T-helper 1 cell (primary cell): ENCODE data around the gene TPBGL.

Experiments
- DNase-seq, 5 donors: peaks; one replicate each; pipeline ENCODE4 v3.0.0-alpha.2; 2012 to 2020

TPBGL gene

DNA sequence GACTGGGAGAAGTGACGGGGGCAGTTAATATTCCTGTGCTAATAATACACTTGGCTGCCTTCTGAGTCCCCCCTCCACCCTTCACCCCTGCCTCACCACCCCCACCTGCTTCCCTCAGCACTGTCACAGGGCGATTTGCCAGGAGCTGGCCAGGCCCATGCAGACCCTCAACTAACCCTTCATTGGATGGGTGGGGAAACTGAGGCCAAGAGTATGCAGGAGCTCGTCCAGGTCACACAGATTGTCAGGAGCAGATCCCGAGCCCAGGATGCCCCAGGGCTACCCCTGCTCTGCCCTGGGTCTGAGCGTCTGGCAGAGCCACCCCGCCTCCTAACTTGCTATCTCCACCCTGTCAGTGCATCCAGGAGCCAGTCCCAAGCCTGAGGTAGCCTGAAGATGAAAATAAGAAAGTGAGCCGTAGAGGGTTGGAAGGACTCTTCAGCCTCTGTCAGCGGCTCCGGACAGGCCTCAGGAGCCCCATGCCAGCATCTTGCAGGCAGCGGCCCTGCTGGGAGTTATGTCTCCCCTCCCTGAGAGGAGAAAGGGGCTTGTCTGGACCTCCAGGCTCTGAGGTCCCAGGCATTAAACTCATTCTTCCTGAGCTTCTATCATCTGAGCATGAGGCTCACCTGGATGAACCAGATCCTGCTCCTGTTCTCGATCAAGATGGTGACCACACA lies 6.2 kb downstream of the TPBGL start:
- DNase-seq, result peak in 1 of 5 donors; percentile 2

GRCh38 chr11:75248924-75249256 lies 8.3 kb downstream of the TPBGL start:
- no peak for DNase-seq

DNA sequence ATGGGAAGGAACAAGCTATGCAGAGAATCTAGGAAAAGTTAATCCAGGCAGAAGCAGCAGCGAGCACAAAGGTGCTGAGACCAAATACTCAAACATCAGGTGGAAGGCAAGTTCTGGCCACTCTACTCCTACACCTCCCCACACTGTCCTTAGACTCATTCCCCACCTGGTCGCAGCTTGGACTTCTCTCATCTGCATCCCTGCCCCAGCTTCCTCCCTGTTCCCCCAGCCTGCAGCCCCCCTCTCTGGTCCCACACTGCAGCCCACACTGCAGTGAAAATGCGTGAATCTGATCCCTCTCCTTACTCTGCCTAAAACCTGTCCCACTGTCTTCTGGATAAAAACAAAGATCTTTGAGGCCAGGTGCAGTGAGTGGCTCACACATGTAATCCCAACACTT lies 9.1 kb downstream of the TPBGL start:
- peak in 1 of 5 donors; percentile 1 for DNase-seq

DNA sequence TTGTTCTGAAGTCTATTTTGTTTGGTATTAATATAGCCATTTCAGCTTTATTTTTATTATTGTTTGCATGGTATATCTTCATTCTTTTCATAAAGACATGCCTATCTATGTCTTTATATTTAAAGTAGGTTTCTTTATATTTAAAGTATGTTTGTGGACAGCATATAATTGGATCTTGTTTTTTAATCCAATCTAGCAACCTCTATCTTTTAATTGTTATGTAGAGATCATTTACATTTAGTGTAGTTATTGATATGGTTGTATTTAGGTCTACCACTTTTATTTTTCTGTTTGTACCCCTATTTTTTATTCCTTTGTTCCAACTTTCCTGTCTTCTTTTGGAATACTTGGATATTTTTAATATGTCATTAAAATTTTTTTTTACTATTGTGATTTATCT lies 13.8 kb downstream of the TPBGL start:
- DNase-seq, result no peak

DNA sequence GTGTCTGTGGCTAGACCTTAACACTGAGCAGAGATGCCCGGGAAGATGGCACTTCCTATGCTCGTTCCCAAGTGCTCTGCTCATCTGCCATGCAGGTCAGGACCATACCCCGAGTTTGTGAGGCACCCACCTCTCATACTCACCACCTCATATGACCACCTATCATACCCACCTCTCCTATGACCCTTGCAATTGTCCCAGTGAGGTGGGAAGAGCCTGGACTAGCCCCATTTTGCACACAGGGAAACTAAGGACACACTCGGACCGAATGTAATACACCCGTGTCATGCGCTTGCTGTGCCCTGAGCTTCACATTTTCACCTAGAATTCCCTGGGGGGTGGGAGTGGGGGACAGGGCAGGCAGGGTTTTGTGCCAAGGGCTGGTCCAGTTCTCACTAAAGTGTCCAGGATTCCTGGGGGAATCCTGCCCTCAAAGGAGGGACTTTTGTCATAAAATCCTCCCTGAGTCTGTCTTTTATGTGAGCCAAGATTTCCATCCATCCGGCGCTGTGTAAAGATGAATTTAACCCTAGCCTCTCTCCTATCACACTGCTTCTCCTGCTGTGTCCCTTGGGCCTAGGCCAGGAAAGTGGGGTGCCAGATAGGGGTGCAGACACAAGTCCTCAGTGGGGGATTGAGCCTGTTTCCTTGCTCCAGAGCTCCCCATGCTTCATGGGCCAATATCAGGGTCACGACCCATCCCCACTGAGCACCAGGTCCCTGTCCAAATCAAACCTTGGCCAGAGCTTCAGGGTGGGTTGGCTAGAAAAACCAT lies 20.0 kb downstream of the TPBGL start:
- no peak for DNase-seq

DNA sequence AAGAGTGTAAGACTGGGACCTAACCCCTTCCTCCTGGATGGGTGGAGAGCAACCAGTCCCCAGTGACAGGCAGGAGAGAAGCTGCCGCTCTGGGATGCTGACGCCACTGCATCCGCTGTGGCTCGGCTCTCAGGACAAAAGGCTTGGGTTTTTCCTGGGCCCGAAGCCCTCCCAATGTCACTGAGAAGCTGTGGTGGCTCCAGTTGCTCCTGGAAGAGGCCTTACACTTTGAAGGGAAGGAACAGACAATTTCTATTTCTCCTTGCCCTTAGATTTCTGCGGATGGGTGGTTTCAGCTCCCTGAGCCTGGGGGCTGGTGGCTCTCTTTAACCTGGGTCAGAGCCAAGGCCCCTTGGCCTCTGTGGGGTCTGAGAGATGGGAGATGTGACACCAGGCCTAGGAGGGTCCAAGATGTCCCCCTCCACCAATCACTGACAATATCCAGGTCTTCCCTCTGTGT lies 21.4 kb downstream of the TPBGL start:
- DNase-seq, result no peak

DNA sequence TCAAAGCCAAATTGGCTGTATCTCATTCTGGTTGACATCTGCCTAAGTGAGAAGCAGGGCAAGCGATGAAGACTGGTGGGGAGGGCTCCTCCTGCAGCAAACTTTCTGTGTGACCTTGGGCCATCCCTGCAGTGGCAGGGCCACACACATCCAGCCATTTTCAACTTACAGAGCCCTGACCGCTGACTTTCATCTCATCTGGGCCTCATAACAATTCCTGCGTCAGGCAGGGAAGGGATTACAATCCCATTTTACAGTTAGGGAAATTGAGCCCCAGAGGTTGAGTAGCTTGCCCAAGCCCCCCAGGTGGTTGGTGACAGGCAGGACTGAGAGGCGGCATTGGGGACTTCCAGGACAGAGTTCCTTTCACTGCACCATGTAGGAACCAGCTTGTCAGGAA lies 21.9 kb downstream of the TPBGL start:
- DNase-seq, result no peak

GRCh38 chr11:75262961-75263852 lies 22.6 kb downstream of the TPBGL start:
- DNase-seq, result no peak

GRCh38 chr11:75263944-75264349 lies 23.4 kb downstream of the TPBGL start:
- peak in 1 of 5 donors; percentile 36 for DNase-seq

- DNase-seq, result no peak
These were observed 23.8 kb downstream of the TPBGL start for GRCh38 chr11:75264356-75264755.

GRCh38 chr11:75264971-75265370 lies 24.4 kb downstream of the TPBGL start:
- DNase-seq, result no peak

DNA sequence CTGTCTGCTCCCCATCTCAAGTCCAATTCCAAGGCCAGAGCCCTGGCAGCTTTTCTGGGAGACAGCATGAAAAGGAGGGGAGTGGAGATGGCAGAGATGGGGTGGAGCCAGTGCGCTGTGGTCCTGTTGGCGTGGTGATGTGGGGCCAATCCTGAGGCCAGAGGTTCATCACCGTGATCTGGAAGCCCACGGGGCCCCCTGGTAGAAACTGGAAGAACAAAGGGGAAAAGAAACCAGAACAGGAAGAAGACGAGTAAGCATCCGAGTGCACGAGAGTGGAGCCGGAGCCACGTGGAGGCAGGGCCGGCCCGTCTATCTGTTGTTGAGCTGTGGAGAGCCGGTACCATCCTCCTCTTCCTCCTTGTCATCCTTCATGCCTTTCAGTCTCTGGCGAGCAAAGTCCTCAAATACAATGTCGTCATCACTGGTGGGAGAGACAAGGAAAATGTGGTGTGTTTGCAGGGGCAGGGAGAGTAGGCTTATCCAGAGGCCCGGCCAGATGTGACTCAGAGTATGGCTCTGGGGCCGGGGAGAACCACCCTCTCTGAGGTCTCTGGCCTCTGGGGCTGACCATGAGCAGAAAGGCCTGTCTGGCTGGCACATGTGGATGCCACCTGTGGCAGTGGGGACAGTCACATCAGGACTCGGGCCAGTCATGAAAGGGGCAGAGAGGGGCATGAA lies 25.4 kb downstream of the TPBGL start:
- no peak for DNase-seq

GRCh38 chr11:75267171-75267970 lies 26.8 kb downstream of the TPBGL start:
- no peak for DNase-seq

- no peak for DNase-seq
These were observed 28.2 kb downstream of the TPBGL start for GRCh38 chr11:75268626-75269366.

DNA sequence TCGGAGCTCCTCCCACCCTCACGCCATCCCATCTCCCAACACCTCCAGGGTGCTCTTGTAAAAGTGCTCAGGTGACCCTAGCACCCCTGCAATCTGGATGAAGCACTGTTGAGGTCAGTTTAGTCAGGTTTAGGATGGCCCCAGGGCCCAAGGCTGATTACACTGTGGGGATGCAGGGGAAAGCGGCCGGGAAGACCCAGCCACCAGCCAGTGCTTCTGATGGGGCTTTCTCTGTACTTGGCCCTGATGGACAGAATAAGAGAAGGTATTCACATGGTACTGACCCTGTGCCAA lies 28.7 kb downstream of the TPBGL start:
- no peak for DNase-seq

- no peak for DNase-seq
These were observed 29.3 kb downstream of the TPBGL start for GRCh38 chr11:75269896-75270295.

- peak in 2 of 5 donors; percentile 15 to 37 for DNase-seq
These were observed 30.4 kb downstream of the TPBGL start for GRCh38 chr11:75270896-75271418.

DNA sequence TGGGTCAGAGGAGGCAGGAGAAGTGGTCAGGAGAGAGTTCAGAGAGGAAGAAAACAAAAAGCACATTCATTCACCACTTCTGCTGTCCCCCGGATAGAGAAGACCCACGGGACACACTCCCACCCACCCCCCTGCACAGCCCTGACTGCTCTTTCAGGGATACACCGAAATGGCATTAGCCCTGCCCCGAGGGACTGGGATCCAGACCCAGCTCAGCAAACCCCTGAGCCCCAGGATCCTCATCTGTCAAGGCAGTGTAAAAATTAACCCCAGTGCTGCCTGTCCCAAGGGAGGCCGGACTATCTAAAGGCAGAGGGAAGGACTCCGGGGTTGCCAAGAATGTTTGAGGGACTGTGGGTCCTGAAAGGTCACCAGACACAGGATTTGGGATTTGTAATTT lies 31.2 kb downstream of the TPBGL start:
- no peak for DNase-seq

GRCh38 chr11:75272391-75272790 lies 31.8 kb downstream of the TPBGL start:
- no peak for DNase-seq

DNA sequence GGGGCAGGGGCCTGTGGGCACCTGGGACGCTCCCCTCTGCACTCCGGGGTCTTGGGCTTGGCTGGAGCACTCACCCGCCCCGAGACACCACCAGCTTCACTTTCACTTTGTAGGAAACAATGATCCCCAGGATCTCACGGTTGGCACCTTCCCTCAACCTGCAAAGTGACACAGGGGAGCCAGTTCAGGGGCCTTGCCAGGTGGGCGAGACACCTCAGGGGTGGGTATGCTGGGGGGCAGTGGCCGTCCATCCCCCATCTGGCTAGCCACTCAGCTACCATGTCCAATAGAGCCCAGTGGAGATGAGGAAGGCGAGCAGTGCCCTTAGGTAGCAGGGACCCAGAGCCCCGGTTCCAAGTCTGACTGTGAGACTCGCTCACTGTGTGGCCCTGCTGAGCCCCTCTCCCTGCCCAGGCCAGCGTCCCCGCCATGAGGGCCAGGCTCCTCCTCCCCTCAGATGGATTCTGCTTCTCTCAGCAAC lies 32.3 kb downstream of the TPBGL start:
- DNase-seq, result no peak
